ENCODE results near the gene ZNF688. TPM values are rescaled to one million over a fixed set of nuclear protein-coding genes. Genes with fewer than 3 reads are reported as not detected.

Gene ZNF688
- total and polyA plus RNA-seq, 9 of the 15 experiments (the other 6 are each of a cell fraction or from before 2014, with no cell fraction given) = 0.48 to 12.9 (median 4.5) TPM

Small RNA genes within 50 kb of the gene (small RNA-seq; reads per million reads assigned to genes)
- gene AC093249.4 = not detected

Other genes starting within 250 kb of the ZNF688 start
Only the 7 nearest of the 21 such genes appear.
- gene ZNF768, start 45.1 kb downstream of the ZNF688 start, total RNA-seq (2014; rRNA removed) = 39.7 and 58.9 TPM in 2 replicates
- gene ZNF768, start 45.1 kb downstream of the ZNF688 start, total RNA-seq (2014; rRNA removed; fragmentation: Illumina TruSeq; extraction: Trizol) = 14.7 and 15.2 TPM in 2 replicates
- gene ZNF768, start 45.1 kb downstream of the ZNF688 start, total RNA-seq (2015; rRNA removed; fragmentation: Illumina TruSeq; extraction: Trizol) = 42.3 and 45.8 TPM in 2 replicates
- 41.3 and 50.7 TPM in 2 replicates for gene ZNF768, start 45.1 kb downstream of the ZNF688 start, total RNA-seq (2021)
- gene ZNF768, start 45.1 kb downstream of the ZNF688 start, polyA plus RNA-seq (2011; rRNA removed) = 22.1 and 32.8 TPM in 2 replicates
- 26.9 and 40.9 TPM in 2 replicates for gene ZNF768, start 45.1 kb downstream of the ZNF688 start, polyA plus RNA-seq (2014; fragmentation: Illumina TruSeq; extraction: Trizol)
- gene ZNF768, start 45.1 kb downstream of the ZNF688 start, polyA plus RNA-seq (2014; fragmentation: Nextera tagmentation; extraction: Ambion mirVana) = under 1 TPM; 0.13 to 0.17 TPM
- 47.8 and 49.6 TPM in 2 replicates for gene ZNF768, start 45.1 kb downstream of the ZNF688 start, polyA plus RNA-seq (2014; rRNA removed)
- 1.5 and 3.3 TPM in 2 replicates for gene ZNF747, start 36.9 kb downstream of the ZNF688 start, total RNA-seq (2014; rRNA removed)
- gene ZNF747, start 36.9 kb downstream of the ZNF688 start, total RNA-seq (2014; rRNA removed; fragmentation: Illumina TruSeq; extraction: Trizol) = 1.0 and 1.3 TPM in 2 replicates
- 2.0 and 2.1 TPM in 2 replicates for gene ZNF747, start 36.9 kb downstream of the ZNF688 start, total RNA-seq (2015; rRNA removed; fragmentation: Illumina TruSeq; extraction: Trizol)
- gene ZNF747, start 36.9 kb downstream of the ZNF688 start, total RNA-seq (2021) = 3.2 and 3.4 TPM in 2 replicates
- gene ZNF747, start 36.9 kb downstream of the ZNF688 start, polyA plus RNA-seq (2011; rRNA removed) = 1.9 and 2.8 TPM in 2 replicates
- 1.5 and 1.9 TPM in 2 replicates for gene ZNF747, start 36.9 kb downstream of the ZNF688 start, polyA plus RNA-seq (2014; fragmentation: Illumina TruSeq; extraction: Trizol)
- under 1 TPM; 0.14 to 0.27 TPM for gene ZNF747, start 36.9 kb downstream of the ZNF688 start, polyA plus RNA-seq (2014; fragmentation: Nextera tagmentation; extraction: Ambion mirVana)
- 1.7 and 3.3 TPM in 2 replicates for gene ZNF747, start 36.9 kb downstream of the ZNF688 start, polyA plus RNA-seq (2014; rRNA removed)
- gene ZNF764, start 13.3 kb downstream of the ZNF688 start, total RNA-seq (2014; rRNA removed) = 9.5 and 9.8 TPM in 2 replicates
- gene ZNF764, start 13.3 kb downstream of the ZNF688 start, total RNA-seq (2014; rRNA removed; fragmentation: Illumina TruSeq; extraction: Trizol) = 2.4 and 2.5 TPM in 2 replicates
- gene ZNF764, start 13.3 kb downstream of the ZNF688 start, total RNA-seq (2015; rRNA removed; fragmentation: Illumina TruSeq; extraction: Trizol) = 4.1 and 4.6 TPM in 2 replicates
- 10.1 and 11.1 TPM in 2 replicates for gene ZNF764, start 13.3 kb downstream of the ZNF688 start, total RNA-seq (2021)
- gene ZNF764, start 13.3 kb downstream of the ZNF688 start, polyA plus RNA-seq (2011; rRNA removed) = 3.9 and 7.1 TPM in 2 replicates
- 4.1 and 4.3 TPM in 2 replicates for gene ZNF764, start 13.3 kb downstream of the ZNF688 start, polyA plus RNA-seq (2014; fragmentation: Illumina TruSeq; extraction: Trizol)
- gene ZNF764, start 13.3 kb downstream of the ZNF688 start, polyA plus RNA-seq (2014; fragmentation: Nextera tagmentation; extraction: Ambion mirVana) = under 1 TPM; 0.69 to 0.81 TPM
- gene ZNF764, start 13.3 kb downstream of the ZNF688 start, polyA plus RNA-seq (2014; rRNA removed) = 8.7 and 10.0 TPM in 2 replicates
- 6.9 and 7.2 TPM in 2 replicates for gene ZNF785, start 14.0 kb upstream of the ZNF688 start, total RNA-seq (2014; rRNA removed)
- 4.6 and 4.8 TPM in 2 replicates for gene ZNF785, start 14.0 kb upstream of the ZNF688 start, total RNA-seq (2014; rRNA removed; fragmentation: Illumina TruSeq; extraction: Trizol)
- gene ZNF785, start 14.0 kb upstream of the ZNF688 start, total RNA-seq (2015; rRNA removed; fragmentation: Illumina TruSeq; extraction: Trizol) = 6.2 and 6.4 TPM in 2 replicates
- 9.7 and 11.6 TPM in 2 replicates for gene ZNF785, start 14.0 kb upstream of the ZNF688 start, total RNA-seq (2021)
- 10.6 and 12.4 TPM in 2 replicates for gene ZNF785, start 14.0 kb upstream of the ZNF688 start, polyA plus RNA-seq (2011; rRNA removed)
- 4.7 and 5.0 TPM in 2 replicates for gene ZNF785, start 14.0 kb upstream of the ZNF688 start, polyA plus RNA-seq (2014; fragmentation: Illumina TruSeq; extraction: Trizol)
- under 1 TPM; 0.64 to 0.70 TPM for gene ZNF785, start 14.0 kb upstream of the ZNF688 start, polyA plus RNA-seq (2014; fragmentation: Nextera tagmentation; extraction: Ambion mirVana)
- 11.0 and 12.4 TPM in 2 replicates for gene ZNF785, start 14.0 kb upstream of the ZNF688 start, polyA plus RNA-seq (2014; rRNA removed)
- gene ZNF689, start 38.7 kb upstream of the ZNF688 start, total RNA-seq (2014; rRNA removed) = 11.4 and 14.6 TPM in 2 replicates
- gene ZNF689, start 38.7 kb upstream of the ZNF688 start, total RNA-seq (2014; rRNA removed; fragmentation: Illumina TruSeq; extraction: Trizol) = 8.4 and 8.7 TPM in 2 replicates
- gene ZNF689, start 38.7 kb upstream of the ZNF688 start, total RNA-seq (2015; rRNA removed; fragmentation: Illumina TruSeq; extraction: Trizol) = 12.0 and 12.1 TPM in 2 replicates
- gene ZNF689, start 38.7 kb upstream of the ZNF688 start, total RNA-seq (2021) = 15.4 and 16.9 TPM in 2 replicates
- gene ZNF689, start 38.7 kb upstream of the ZNF688 start, polyA plus RNA-seq (2011; rRNA removed) = 8.0 and 9.6 TPM in 2 replicates
- 11.6 and 12.3 TPM in 2 replicates for gene ZNF689, start 38.7 kb upstream of the ZNF688 start, polyA plus RNA-seq (2014; fragmentation: Illumina TruSeq; extraction: Trizol)
- gene ZNF689, start 38.7 kb upstream of the ZNF688 start, polyA plus RNA-seq (2014; fragmentation: Nextera tagmentation; extraction: Ambion mirVana) = 1 to 10 TPM; 5.4 to 5.7 TPM
- gene ZNF689, start 38.7 kb upstream of the ZNF688 start, polyA plus RNA-seq (2014; rRNA removed) = 10.2 and 10.8 TPM in 2 replicates
- 15.6 and 20.2 TPM in 2 replicates for gene PRR14, start 79.2 kb upstream of the ZNF688 start, total RNA-seq (2014; rRNA removed)
- gene PRR14, start 79.2 kb upstream of the ZNF688 start, total RNA-seq (2014; rRNA removed; fragmentation: Illumina TruSeq; extraction: Trizol) = 6.5 and 6.8 TPM in 2 replicates
- 11.5 and 12.5 TPM in 2 replicates for gene PRR14, start 79.2 kb upstream of the ZNF688 start, total RNA-seq (2015; rRNA removed; fragmentation: Illumina TruSeq; extraction: Trizol)
- gene PRR14, start 79.2 kb upstream of the ZNF688 start, total RNA-seq (2021) = 62.1 and 63.1 TPM in 2 replicates
- 10.0 and 13.0 TPM in 2 replicates for gene PRR14, start 79.2 kb upstream of the ZNF688 start, polyA plus RNA-seq (2011; rRNA removed)
- 23.8 and 38.3 TPM in 2 replicates for gene PRR14, start 79.2 kb upstream of the ZNF688 start, polyA plus RNA-seq (2014; fragmentation: Illumina TruSeq; extraction: Trizol)
- gene PRR14, start 79.2 kb upstream of the ZNF688 start, polyA plus RNA-seq (2014; fragmentation: Nextera tagmentation; extraction: Ambion mirVana) = 1 to 10 TPM; 2.2 to 2.3 TPM
- gene PRR14, start 79.2 kb upstream of the ZNF688 start, polyA plus RNA-seq (2014; rRNA removed) = 20.5 and 26.7 TPM in 2 replicates
- gene FBRS, start 86.7 kb upstream of the ZNF688 start, total RNA-seq (2014; rRNA removed) = 13.1 and 19.0 TPM in 2 replicates
- gene FBRS, start 86.7 kb upstream of the ZNF688 start, total RNA-seq (2014; rRNA removed; fragmentation: Illumina TruSeq; extraction: Trizol) = 6.9 and 8.1 TPM in 2 replicates
- gene FBRS, start 86.7 kb upstream of the ZNF688 start, total RNA-seq (2015; rRNA removed; fragmentation: Illumina TruSeq; extraction: Trizol) = 15.6 and 17.9 TPM in 2 replicates
- gene FBRS, start 86.7 kb upstream of the ZNF688 start, total RNA-seq (2021) = 50.1 and 59.5 TPM in 2 replicates
- gene FBRS, start 86.7 kb upstream of the ZNF688 start, polyA plus RNA-seq (2011; rRNA removed) = 5.4 and 11.8 TPM in 2 replicates
- 21.7 and 32.6 TPM in 2 replicates for gene FBRS, start 86.7 kb upstream of the ZNF688 start, polyA plus RNA-seq (2014; fragmentation: Illumina TruSeq; extraction: Trizol)
- under 1 TPM; 0.32 to 0.46 TPM for gene FBRS, start 86.7 kb upstream of the ZNF688 start, polyA plus RNA-seq (2014; fragmentation: Nextera tagmentation; extraction: Ambion mirVana)
- 21.9 and 25.1 TPM in 2 replicates for gene FBRS, start 86.7 kb upstream of the ZNF688 start, polyA plus RNA-seq (2014; rRNA removed)